A673 (cell line): Measurements from ENCODE around the gene SEC62. TPM values are rescaled to one million over a fixed set of nuclear protein-coding genes. Genes with fewer than 3 reads are reported as not detected.

ENCODE experiments used
- BruUV-seq: library from RNA; stranded (reverse); fragments of 400-500 nt; replicated peaks from 2 replicates; lab custom pipeline; 2021; lab: Mats Ljungman, UMichigan
- CTCF ChIA-PET: fragments of 300-600 bp; sonication (Branson Sonifier 250); formaldehyde crosslinking; loops from one replicate; lab custom pipeline; 2022; ENCODE audit warnings: antibody characterized with exemption; lab: Charles Lee
- POLR2A ChIA-PET: fragments of 300-600 bp; sonication (Branson Sonifier 250); formaldehyde crosslinking; loops from one replicate; lab custom pipeline; 2022; ENCODE audit warnings: antibody characterized with exemption; ENCODE audit not compliant: low non-redundant PET; lab: Charles Lee
- DNase-seq: peaks from one replicate; pipeline ENCODE4 v3.0.0-alpha.2; 2015; ENCODE audit warnings: low spot score
- H3K27ac ChIP-seq: fragments of 200-600 bp; sonication (generic); 2 replicates; pipeline ENCODE4 v1.5.1; 2016; ENCODE audit warnings: mixed run types, low read depth, mild to moderate bottlenecking, mixed read lengths, antibody characterized with exemption, low read length; ENCODE audit not compliant: poor library complexity, severe bottlenecking
- H3K27me3 ChIP-seq: fragments of 200-600 bp; sonication (generic); replicated peaks from 2 replicates; pipeline ENCODE4 v1.6.1; 2017; ENCODE audit warnings: mixed run types, low read depth, mild to moderate bottlenecking, mixed read lengths, antibody characterized with exemption, low read length; ENCODE audit not compliant: insufficient read depth, poor library complexity
- H3K36me3 ChIP-seq: fragments of 200-600 bp; sonication (generic); 2 replicates; pipeline ENCODE4 v1.6.1; 2016; ENCODE audit warnings: mixed run types, mild to moderate bottlenecking, mixed read lengths, antibody characterized with exemption, low read length; ENCODE audit not compliant: insufficient read depth, poor library complexity, severe bottlenecking
- H3K4me1 ChIP-seq: fragments of 200-600 bp; sonication (generic); 2 replicates; pipeline ENCODE4 v1.6.1; 2017; ENCODE audit warnings: mixed run types, mild to moderate bottlenecking, mixed read lengths, antibody characterized with exemption, low read length; ENCODE audit not compliant: insufficient read depth, poor library complexity, severe bottlenecking
- H3K4me3 ChIP-seq: fragments of 200-600 bp; sonication (generic); 2 replicates; pipeline ENCODE4 v1.5.1; 2016; ENCODE audit warnings: low read depth, mixed run types, mild to moderate bottlenecking, mixed read lengths, low read length; ENCODE audit not compliant: poor library complexity, severe bottlenecking
- H3K9me3 ChIP-seq: fragments of 200-600 bp; sonication (generic); 2 replicates; pipeline ENCODE4 v1.6.1; 2016; ENCODE audit warnings: mixed run types, low read depth, mild to moderate bottlenecking, mixed read lengths, antibody characterized with exemption, low read length; ENCODE audit not compliant: poor library complexity, severe bottlenecking
- EZH2 ChIP-seq: fragments of 200-600 bp; sonication (generic); IDR thresholded peaks from 2 replicates; pipeline ENCODE4 v1.6.1; 2017; ENCODE audit warnings: borderline replicate concordance, low read depth, mild to moderate bottlenecking, mixed read lengths, antibody characterized with exemption, low read length; ENCODE audit not compliant: poor library complexity, severe bottlenecking
- intact Hi-C: fragments of 100-400 bp; cut with micrococcal nuclease; formaldehyde crosslinking; loops from one replicate; pipeline ENCODE4 v1.10.0; 2022; ENCODE audit not compliant: unreplicated experiment
- total RNA-seq: library from RNA; stranded (reverse); gene quantifications from 2 replicates; pipeline ENCODE4 v1.2.3, GENCODE V29; 2021
- TF ChIP-seq, protein P1 (sequence below): fragments of 300-800, 200-600 bp; sonication (generic); conservative IDR thresholded peaks from 2 replicates; pipeline ENCODE4 v1.5.1; 2017; ENCODE audit warnings: low read depth, mild to moderate bottlenecking, antibody characterized with exemption, low read length, moderate library complexity, mixed read lengths

SEC62 gene
- total RNA-seq, 1 experiment from 2014 or later: 80.9 TPM

DNA sequence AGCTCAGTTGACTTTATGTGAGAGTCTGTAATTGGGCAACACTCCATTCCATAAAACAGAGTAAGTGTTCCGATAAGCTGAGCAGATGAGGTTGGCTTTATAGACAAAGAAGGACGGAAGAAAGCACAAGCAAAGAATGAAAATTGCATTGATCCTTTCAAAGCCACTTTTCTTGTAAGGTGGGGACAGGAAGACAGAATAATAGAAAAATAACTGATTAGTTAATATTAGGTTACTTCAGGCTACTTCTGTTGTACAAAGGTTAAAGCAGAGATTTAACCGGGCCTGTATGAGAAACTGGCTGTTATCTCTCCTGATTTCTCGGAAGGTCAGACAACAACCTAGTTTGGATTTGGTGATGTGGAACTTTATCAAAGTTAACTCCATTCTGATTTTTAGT lies 55.7 kb downstream of the SEC62 start:
- DNase-seq: no peak
- H3K27ac ChIP-seq: no peak overlapping the region
- TF ChIP-seq, protein P1, sequence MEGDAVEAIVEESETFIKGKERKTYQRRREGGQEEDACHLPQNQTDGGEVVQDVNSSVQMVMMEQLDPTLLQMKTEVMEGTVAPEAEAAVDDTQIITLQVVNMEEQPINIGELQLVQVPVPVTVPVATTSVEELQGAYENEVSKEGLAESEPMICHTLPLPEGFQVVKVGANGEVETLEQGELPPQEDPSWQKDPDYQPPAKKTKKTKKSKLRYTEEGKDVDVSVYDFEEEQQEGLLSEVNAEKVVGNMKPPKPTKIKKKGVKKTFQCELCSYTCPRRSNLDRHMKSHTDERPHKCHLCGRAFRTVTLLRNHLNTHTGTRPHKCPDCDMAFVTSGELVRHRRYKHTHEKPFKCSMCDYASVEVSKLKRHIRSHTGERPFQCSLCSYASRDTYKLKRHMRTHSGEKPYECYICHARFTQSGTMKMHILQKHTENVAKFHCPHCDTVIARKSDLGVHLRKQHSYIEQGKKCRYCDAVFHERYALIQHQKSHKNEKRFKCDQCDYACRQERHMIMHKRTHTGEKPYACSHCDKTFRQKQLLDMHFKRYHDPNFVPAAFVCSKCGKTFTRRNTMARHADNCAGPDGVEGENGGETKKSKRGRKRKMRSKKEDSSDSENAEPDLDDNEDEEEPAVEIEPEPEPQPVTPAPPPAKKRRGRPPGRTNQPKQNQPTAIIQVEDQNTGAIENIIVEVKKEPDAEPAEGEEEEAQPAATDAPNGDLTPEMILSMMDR: no peak
- no peaks in the 10 kb centered on the region for H3K36me3 ChIP-seq
- ChIA-PET CTCF (no interaction called here), POLR2A (interaction anchor here (0.6 kb wide), 1 partner anchor 54 kb away, joined by 4 read pairs; no protein-coding TSS in a partner anchor)
- no peaks in the 10 kb centered on the region for H3K4me1 ChIP-seq
- H3K9me3 ChIP-seq: no peaks in the 10 kb centered on the region
- intact Hi-C loops: no loop called here
- BruUV-seq: no TSS peak
- no peaks in the 10 kb centered on the region for H3K27me3 ChIP-seq
- no peak overlapping the region for H3K4me3 ChIP-seq

DNA sequence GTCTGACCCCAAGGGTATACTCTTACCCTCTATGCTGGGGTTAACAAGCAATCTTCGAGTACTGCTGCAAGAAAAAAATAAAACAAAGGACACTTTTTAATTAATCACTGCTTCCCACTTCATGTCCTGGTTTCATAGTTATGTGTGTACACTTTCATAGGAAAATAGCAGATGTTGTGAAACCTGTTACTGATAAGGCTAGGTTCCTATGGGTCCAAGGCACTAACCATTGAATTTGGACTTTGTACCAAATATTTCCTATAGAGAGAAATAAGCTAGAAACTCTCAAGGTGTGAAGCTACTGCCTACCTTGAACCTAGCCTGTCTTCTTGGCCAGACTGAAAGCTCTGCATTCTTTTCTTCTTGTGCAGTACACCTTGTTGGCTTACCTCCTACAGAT lies 56.6 kb downstream of the SEC62 start:
- BruUV-seq: no TSS peak
- ChIA-PET POLR2A (no interaction called here), CTCF (no interaction called here)
- H3K27me3 ChIP-seq: no peaks in the 10 kb centered on the region
- H3K36me3 ChIP-seq: no peaks in the 10 kb centered on the region
- no peak overlapping the region for H3K4me3 ChIP-seq
- DNase-seq: no peak
- no peak for TF ChIP-seq EZH2
- TF ChIP-seq, protein P1: no peak
- no peak overlapping the region for H3K27ac ChIP-seq
- intact Hi-C loops: no loop called here
- no peaks in the 10 kb centered on the region for H3K4me1 ChIP-seq
- no peaks in the 10 kb centered on the region for H3K9me3 ChIP-seq

DNA sequence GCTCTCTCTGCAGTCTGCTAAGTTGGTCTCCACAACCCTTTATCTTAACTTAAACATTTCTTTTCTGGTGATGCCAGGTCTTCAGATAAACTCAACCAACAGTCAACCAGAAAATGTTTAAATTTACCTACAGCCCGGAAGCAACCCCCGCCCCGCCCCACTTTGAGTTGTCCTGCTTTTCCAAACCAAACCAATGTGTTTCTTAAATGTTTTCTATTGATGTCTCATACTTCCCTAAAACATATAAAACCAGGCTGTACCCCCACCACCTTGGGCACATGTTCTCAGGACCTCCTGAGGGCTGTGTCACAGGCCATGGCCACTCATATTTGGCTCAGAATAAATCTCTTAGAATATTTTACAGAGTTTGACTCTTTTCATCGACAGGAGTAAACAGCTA lies 58.0 kb downstream of the SEC62 start:
- BruUV-seq: no TSS peak
- Histone ChIP-seq H3K9me3 (no peaks in the 10 kb centered on the region), H3K27me3 (no peaks in the 10 kb centered on the region), H3K36me3 (no peaks in the 10 kb centered on the region), H3K4me3 (no peak overlapping the region), H3K27ac (no peak overlapping the region), H3K4me1 (no peaks in the 10 kb centered on the region)
- intact Hi-C loops: no loop called here
- ChIA-PET CTCF (no interaction called here), POLR2A (no interaction called here)
- TF ChIP-seq EZH2: no peak
- TF ChIP-seq, protein P1: no peak
- no peak for DNase-seq
